Smooth muscle cell (in vitro differentiated cells): Measurements from ENCODE around the gene HS3ST5. TPM values are rescaled to one million over a fixed set of nuclear protein-coding genes. Genes with fewer than 3 reads are reported as not detected.

Source experiments
- DNase-seq: peaks from one replicate; lab custom pipeline; 2025; ENCODE audit not compliant: unreplicated experiment; lab: John Stamatoyannopoulos, UW
- H2AFZ ChIP-seq: fragments of 200-600 bp; sonication (generic); 2 replicates; pipeline ENCODE4 v1.6.0; 2016; ENCODE audit warnings: antibody characterized with exemption, low read depth, mild to moderate bottlenecking
- H3F3A ChIP-seq: fragments of 200-600 bp; sonication (generic); 2 replicates; pipeline ENCODE4 v1.6.0; 2017; ENCODE audit warnings: antibody characterized with exemption, low read depth
- H3K27ac ChIP-seq: fragments of 200-600 bp; sonication (generic); 2 replicates; pipeline ENCODE4 v1.5.1; 2016; ENCODE audit warnings: low read depth, mild to moderate bottlenecking
- H3K27me3 ChIP-seq: fragments of 200-600 bp; sonication (generic); 2 replicates; pipeline ENCODE4 v1.6.1; 2016; ENCODE audit warnings: low read depth, mild to moderate bottlenecking
- H3K36me3 ChIP-seq: fragments of 200-600 bp; sonication (generic); 2 replicates; pipeline ENCODE4 v1.5.1; 2016; ENCODE audit warnings: low read depth
- H3K4me1 ChIP-seq: fragments of 200-600 bp; sonication (generic); 2 replicates; pipeline ENCODE4 v1.5.1; 2016; ENCODE audit warnings: low read depth
- H3K4me2 ChIP-seq: fragments of 200-600 bp; sonication (generic); 2 replicates; pipeline ENCODE4 v1.6.0; 2016; ENCODE audit warnings: mild to moderate bottlenecking
- H3K4me3 ChIP-seq: fragments of 200-600 bp; sonication (generic); 2 replicates; pipeline ENCODE4 v1.5.1; 2016; ENCODE audit warnings: mild to moderate bottlenecking
- H3K79me2 ChIP-seq: fragments of 200-600 bp; sonication (generic); 2 replicates; pipeline ENCODE4 v1.6.0; 2016; ENCODE audit warnings: low read depth, mild to moderate bottlenecking
- H3K9ac ChIP-seq: fragments of 200-600 bp; sonication (generic); 2 replicates; pipeline ENCODE4 v1.6.0; 2016; ENCODE audit warnings: low read depth
- H3K9me3 ChIP-seq: fragments of 200-600 bp; sonication (generic); replicated peaks from 2 replicates; pipeline ENCODE4 v1.5.1; 2016; ENCODE audit warnings: low read depth
- H4K20me1 ChIP-seq: fragments of 200-600 bp; sonication (generic); 2 replicates; pipeline ENCODE4 v1.6.0; 2016; ENCODE audit warnings: low read depth
- CTCF ChIP-seq: fragments of 200-600 bp; sonication (generic); IDR thresholded peaks from 2 replicates; pipeline ENCODE4 v1.5.1; 2017; ENCODE audit warnings: borderline replicate concordance, mild to moderate bottlenecking, antibody characterized with exemption; ENCODE audit not compliant: insufficient read depth, poor library complexity, severe bottlenecking
- WGBS: methylation state at CpG from one replicate; pipeline ENCODE4 v1.1.7; 2016; ENCODE audit warnings: low lambda C conversion rate; 5-methylcytosine and 5-hydroxymethylcytosine counted together
- polyA plus RNA-seq: library from polyadenylated mRNA; unstranded; fragments of >200 nt; fragmentation: Nextera tagmentation; extraction: Ambion mirVana; gene quantifications from 2 replicates; pipeline ENCODE4 v1.2.1, GENCODE V29; 2016
- total RNA-seq: library from RNA; depleted of rRNA; stranded (reverse); fragments of >200 nt; gene quantifications from 2 replicates; pipeline ENCODE4 v1.2.3, GENCODE V29; 2014

The HS3ST5 gene
- total and polyA plus RNA-seq, 2 experiments from 2014 or later: 0.18 to 0.25 TPM

- no peaks in the 10 kb centered on the region for H3K9me3 ChIP-seq
- TF ChIP-seq CTCF: no peak
- H3K36me3 ChIP-seq: no peaks in the 10 kb centered on the region
- no peaks in the 10 kb centered on the region for H4K20me1 ChIP-seq
- whole genome bisulfite sequencing: 81% methylated on average over 2 of the region's 2 CpGs
- DNase-seq: no peak
- H3K4me1 ChIP-seq: no peaks in the 10 kb centered on the region
- H2AFZ ChIP-seq: no peak overlapping the region
- H3K4me2 ChIP-seq: no peak overlapping the region
- H3K27me3 ChIP-seq: no peaks in the 10 kb centered on the region
- no peak overlapping the region for H3K4me3 ChIP-seq
- H3K27ac ChIP-seq: no peak overlapping the region
- no peak overlapping the region for H3K9ac ChIP-seq
- no peaks in the 10 kb centered on the region for H3K79me2 ChIP-seq
- no peaks in the 10 kb centered on the region for H3F3A ChIP-seq
These were observed 166.1 kb downstream of the HS3ST5 start for GRCh38 chr6:114176726-114177125.

- Histone ChIP-seq H3K9ac (no peak overlapping the region), H3K4me2 (no peak overlapping the region), H4K20me1 (no peaks in the 10 kb centered on the region), H3F3A (no peaks in the 10 kb centered on the region), H3K4me3 (no peak overlapping the region), H2AFZ (no peak overlapping the region), H3K36me3 (no peaks in the 10 kb centered on the region), H3K4me1 (no peaks in the 10 kb centered on the region), H3K79me2 (no peaks in the 10 kb centered on the region), H3K27me3 (no peaks in the 10 kb centered on the region), H3K27ac (no peak overlapping the region), H3K9me3 (no peaks in the 10 kb centered on the region)
- 67% methylated on average over 1 of the region's 1 CpG for WGBS
- no peak for TF ChIP-seq CTCF
- DNase-seq: no peak
These were observed 170.1 kb downstream of the HS3ST5 start for GRCh38 chr6:114172576-114173260.

GRCh38 chr6:114171473-114171872 is 171.3 kb downstream of the HS3ST5 start:
- Histone ChIP-seq H2AFZ (no peak overlapping the region), H3K36me3 (no peaks in the 10 kb centered on the region), H3F3A (no peaks in the 10 kb centered on the region), H3K9me3 (no peaks in the 10 kb centered on the region), H3K27me3 (no peaks in the 10 kb centered on the region), H4K20me1 (no peaks in the 10 kb centered on the region), H3K9ac (no peak overlapping the region), H3K27ac (no peak overlapping the region), H3K4me1 (no peaks in the 10 kb centered on the region), H3K79me2 (no peaks in the 10 kb centered on the region), H3K4me3 (no peak overlapping the region), H3K4me2 (no peak overlapping the region)
- DNase-seq: no peak
- no peak for TF ChIP-seq CTCF
- 96% methylated on average over 4 of the region's 4 CpGs for WGBS

GRCh38 chr6:114170958-114171387 is 171.8 kb downstream of the HS3ST5 start:
- no peaks in the 10 kb centered on the region for H3K79me2 ChIP-seq
- H3K27ac ChIP-seq: no peak overlapping the region
- H3K9me3 ChIP-seq: no peaks in the 10 kb centered on the region
- H3K36me3 ChIP-seq: no peaks in the 10 kb centered on the region
- no peaks in the 10 kb centered on the region for H3F3A ChIP-seq
- no peak overlapping the region for H3K4me3 ChIP-seq
- DNase-seq: no peak
- TF ChIP-seq CTCF: no peak
- H4K20me1 ChIP-seq: no peaks in the 10 kb centered on the region
- no peaks in the 10 kb centered on the region for H3K27me3 ChIP-seq
- 91% methylated on average over 1 of the region's 1 CpG for WGBS
- H3K4me1 ChIP-seq: no peaks in the 10 kb centered on the region
- H2AFZ ChIP-seq: no peak overlapping the region
- H3K9ac ChIP-seq: no peak overlapping the region
- H3K4me2 ChIP-seq: no peak overlapping the region
